VCaP (cell line): Measurements from ENCODE around the gene STIL.

ENCODE experiments used
- H3K27ac ChIP-seq: fragments of 450-650 bp; 2 replicates; pipeline ENCODE4 v1.5.1; 2017
- TF ChIP-seq, protein P1 (sequence below): fragments of 450-650 bp; conservative IDR thresholded peaks from 2 replicates; pipeline ENCODE4 v1.5.1; 2017; ENCODE audit warnings: mild to moderate bottlenecking, moderate library complexity

STIL gene

DNA sequence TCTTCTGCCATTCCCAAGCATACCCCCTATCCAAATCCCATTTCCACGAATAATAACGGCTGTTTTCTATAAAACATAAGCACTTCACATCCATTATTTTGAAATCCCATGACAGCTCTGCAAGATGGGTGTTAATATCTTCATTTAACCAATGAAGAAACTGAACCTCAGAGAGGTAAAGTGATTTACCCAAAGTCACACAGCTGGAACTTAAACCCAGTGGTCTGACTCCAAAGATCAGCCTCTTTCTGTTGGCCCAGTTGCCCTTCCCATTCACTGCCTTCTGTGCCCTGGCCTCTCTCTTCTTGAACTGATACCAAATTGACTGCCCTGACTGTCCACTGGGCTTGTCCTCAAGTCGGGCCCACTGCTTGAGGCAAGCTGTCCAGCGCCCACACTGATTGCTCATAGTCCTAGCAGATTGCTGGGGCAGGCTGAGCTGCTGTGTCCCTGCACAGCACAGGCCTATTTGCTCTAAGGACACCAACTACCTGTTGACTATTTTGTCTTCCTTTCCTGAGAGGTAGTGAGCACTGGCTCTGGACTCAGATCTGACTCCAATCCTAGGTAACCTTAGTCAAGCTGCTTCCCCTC lies 101.2 kb downstream of the STIL start:
- no peak overlapping the region for H3K27ac ChIP-seq
- TF ChIP-seq, protein P1, sequence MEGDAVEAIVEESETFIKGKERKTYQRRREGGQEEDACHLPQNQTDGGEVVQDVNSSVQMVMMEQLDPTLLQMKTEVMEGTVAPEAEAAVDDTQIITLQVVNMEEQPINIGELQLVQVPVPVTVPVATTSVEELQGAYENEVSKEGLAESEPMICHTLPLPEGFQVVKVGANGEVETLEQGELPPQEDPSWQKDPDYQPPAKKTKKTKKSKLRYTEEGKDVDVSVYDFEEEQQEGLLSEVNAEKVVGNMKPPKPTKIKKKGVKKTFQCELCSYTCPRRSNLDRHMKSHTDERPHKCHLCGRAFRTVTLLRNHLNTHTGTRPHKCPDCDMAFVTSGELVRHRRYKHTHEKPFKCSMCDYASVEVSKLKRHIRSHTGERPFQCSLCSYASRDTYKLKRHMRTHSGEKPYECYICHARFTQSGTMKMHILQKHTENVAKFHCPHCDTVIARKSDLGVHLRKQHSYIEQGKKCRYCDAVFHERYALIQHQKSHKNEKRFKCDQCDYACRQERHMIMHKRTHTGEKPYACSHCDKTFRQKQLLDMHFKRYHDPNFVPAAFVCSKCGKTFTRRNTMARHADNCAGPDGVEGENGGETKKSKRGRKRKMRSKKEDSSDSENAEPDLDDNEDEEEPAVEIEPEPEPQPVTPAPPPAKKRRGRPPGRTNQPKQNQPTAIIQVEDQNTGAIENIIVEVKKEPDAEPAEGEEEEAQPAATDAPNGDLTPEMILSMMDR = no peak

GRCh38 chr1:47211796-47212269 lies 102.1 kb downstream of the STIL start:
- H3K27ac ChIP-seq = no peak overlapping the region
- TF ChIP-seq, protein P1 = no peak

GRCh38 chr1:47210666-47211065 lies 103.3 kb downstream of the STIL start:
- TF ChIP-seq, protein P1 = no peak
- H3K27ac ChIP-seq = no peak overlapping the region

GRCh38 chr1:47209725-47210325 lies 104.1 kb downstream of the STIL start:
- TF ChIP-seq, protein P1 = no peak
- H3K27ac ChIP-seq = no peak overlapping the region

- TF ChIP-seq, protein P1 = no peak
- no peak overlapping the region for H3K27ac ChIP-seq
Observed at GRCh38 chr1:47209091-47209490, 104.9 kb downstream of the STIL start.

GRCh38 chr1:47208374-47208850 lies 105.5 kb downstream of the STIL start:
- no peak overlapping the region for H3K27ac ChIP-seq
- TF ChIP-seq, protein P1 = no peak

DNA sequence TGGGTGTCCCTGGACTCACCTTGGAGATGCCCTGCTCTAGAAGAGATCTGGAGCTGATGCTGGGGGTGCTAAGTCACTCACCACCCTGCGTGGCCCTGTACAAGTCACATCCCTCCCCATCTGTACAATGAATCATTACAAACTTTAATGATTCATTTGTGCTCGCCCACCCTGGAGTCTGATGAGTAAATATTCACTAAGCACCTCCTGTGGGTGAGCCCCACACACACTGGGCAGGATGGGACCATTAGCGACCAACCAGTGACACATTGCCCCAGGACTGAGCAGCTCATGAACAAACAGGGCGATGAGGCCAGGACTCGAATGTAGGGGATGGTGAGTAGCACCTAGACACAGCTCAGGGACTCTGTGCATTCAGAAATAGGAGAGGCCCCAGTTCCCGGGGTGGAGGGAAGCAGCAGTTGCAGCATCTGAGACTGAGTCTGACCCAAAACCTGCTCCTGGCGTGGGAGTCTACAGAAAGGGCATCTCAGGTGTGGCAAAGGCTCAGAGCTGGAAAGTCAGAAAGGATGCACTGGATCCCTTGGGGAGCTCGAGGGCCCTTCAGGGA lies 106.1 kb downstream of the STIL start:
- TF ChIP-seq, protein P1 = no peak
- no peak overlapping the region for H3K27ac ChIP-seq
